Right ventricle myocardium inferior (tissue), 1 donor: Measurements from ENCODE around the gene MRGPRD. TPM values are rescaled to one million over a fixed set of nuclear protein-coding genes. Genes with fewer than 3 reads are reported as not detected.

ENCODE experiments used
- ATAC-seq: fragments of 200-7000 bp; cut with Tn5 transposase; one replicate; pipeline ENCODE4 v1.9.1; 2020; ENCODE audit warnings: mild to moderate bottlenecking, moderate library complexity
- DNase-seq: peaks from one replicate; pipeline ENCODE4 v3.0.0; 2021; ENCODE audit errors: missing footprints
- intact Hi-C: fragments of 100-400 bp; cut with DNase I; formaldehyde crosslinking; loops from one replicate; pipeline ENCODE4 v1.11.0; 2022
- long read RNA-seq: library from polyadenylated mRNA; unstranded; transcript quantifications from one replicate; pipeline ENCODE4 v2.0.0, GENCODE V29; 2021
- total RNA-seq: library from RNA; stranded (reverse); fragmentation: NEBNext Ultra II Directional; extraction: Animal tissue kit (Norgen Biotek cat#: 25700); gene quantifications from one replicate; pipeline ENCODE4 v1.2.1, GENCODE V29; 2021
- donor health status: DM: no; HTN: yes; CAD: no; lungs with severe emphysema.

Gene MRGPRD
- not detected for total RNA-seq
- long read RNA-seq = 0 reads

DNA sequence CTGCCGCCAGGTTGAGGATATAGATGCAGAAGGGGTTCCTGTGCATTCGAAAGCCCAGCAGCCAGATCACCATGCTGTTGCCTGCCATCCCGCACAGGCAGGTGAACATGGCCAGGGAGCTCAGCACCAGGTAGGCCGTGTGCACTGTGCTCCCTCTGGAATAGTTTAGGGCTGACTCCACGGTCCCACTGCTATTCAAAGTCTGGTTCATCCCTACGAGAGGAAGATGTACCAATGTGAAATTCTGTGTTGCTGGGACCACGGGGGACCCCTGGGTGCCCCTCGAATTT is at the start of gene MRGPRD:
Gene MRGPRD (minus strand): TSS at position 211 of the 290 bp plus-strand sequence. CDS start 0 bp downstream, at position 211.
- ATAC-seq = no peak
- no peak for DNase-seq
- intact Hi-C loops = no loop called here

GRCh38 chr11:69030301-69030700 is 49.5 kb upstream of the MRGPRD start:
- intact Hi-C loops = no loop called here
- ATAC-seq = no peak
- no peak for DNase-seq

DNA sequence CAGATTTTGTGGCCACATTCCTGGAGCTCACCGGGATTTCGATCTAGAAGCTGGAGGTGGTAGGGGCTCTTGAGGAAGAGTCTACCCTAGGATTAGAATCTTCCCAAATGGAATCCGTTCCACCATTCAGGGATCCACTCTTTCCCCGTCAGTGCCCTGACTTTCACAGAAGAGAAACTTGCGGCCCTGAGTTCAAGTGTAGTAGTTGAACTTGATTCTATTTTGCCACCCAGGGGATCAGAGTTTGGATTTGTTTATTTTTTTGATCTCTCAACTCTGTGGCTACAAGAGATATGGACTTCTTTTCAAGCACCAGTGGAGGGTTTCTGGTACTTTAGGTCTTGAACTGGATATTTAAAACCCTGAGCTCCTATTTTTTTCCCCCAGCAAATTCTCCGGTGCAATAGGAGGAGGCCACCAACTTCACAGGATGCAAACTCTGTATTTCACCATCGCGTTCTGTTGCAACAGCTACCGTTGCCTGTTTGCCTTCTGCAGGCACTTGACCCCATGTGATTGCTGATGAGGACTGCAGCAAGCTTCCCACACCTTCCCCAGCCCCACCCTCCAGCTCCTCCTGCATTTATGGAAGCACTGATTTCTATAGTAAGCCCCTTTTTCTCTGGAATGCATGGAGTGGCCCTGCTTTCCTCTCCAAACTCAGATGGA is 47.1 kb upstream of the MRGPRD start:
- DNase-seq (no peak), ATAC-seq (no peak)
- intact Hi-C loops = no loop called here

- intact Hi-C loops = no loop called here
- no peak for DNase-seq
- ATAC-seq = no peak
Observed at GRCh38 chr11:69024509-69024908, 43.7 kb upstream of the MRGPRD start.

- intact Hi-C loops = no loop called here
- ATAC-seq (no peak), DNase-seq (no peak)
Observed at GRCh38 chr11:69022260-69022659, 41.5 kb upstream of the MRGPRD start.

DNA sequence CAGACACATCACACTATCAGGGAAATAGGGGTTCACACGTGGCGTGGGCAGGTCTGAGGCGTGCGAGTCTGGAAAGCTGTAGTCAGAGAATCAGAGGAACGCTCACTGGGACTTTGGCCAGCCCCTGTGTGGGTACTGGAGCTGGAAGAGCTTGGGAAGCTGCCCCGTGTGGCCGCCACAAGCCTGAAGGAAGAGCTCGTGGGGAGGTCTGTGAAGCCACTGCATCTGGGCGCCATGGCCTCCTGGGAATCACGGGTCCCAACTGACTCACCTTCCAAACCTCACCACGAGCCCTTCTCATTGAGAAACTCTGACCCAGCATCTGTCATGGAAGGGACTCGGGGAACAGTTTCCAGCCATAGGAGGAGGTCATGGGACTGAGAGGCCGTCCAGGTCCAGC is 38.1 kb upstream of the MRGPRD start:
- DNase-seq (no peak), ATAC-seq (no peak)
- intact Hi-C loops = no loop called here

DNA sequence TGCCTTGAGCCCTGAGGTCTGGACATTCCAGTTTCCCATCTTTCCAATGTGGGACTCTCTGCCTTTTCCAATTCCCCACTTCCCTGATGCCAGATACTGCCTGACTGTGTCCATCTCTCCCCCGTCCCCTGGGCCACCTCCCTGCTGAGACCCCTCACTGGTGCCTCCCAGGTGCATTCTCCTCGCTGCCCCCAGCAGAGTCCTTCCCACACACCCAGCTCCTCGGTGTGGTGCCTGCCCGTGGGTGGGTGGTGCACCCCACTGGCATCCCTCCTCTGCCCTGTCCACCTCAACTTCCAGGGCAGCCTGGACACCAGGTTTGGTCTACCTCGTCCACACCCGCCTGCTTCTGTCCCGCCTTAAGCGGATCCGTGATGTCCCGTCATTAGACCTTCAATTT is 37.2 kb upstream of the MRGPRD start:
- ATAC-seq = no peak
- intact Hi-C loops = no loop called here
- DNase-seq = no peak

GRCh38 chr11:69014898-69015549 is 34.2 kb upstream of the MRGPRD start:
- intact Hi-C loops = no loop called here
- ATAC-seq = no peak

DNA sequence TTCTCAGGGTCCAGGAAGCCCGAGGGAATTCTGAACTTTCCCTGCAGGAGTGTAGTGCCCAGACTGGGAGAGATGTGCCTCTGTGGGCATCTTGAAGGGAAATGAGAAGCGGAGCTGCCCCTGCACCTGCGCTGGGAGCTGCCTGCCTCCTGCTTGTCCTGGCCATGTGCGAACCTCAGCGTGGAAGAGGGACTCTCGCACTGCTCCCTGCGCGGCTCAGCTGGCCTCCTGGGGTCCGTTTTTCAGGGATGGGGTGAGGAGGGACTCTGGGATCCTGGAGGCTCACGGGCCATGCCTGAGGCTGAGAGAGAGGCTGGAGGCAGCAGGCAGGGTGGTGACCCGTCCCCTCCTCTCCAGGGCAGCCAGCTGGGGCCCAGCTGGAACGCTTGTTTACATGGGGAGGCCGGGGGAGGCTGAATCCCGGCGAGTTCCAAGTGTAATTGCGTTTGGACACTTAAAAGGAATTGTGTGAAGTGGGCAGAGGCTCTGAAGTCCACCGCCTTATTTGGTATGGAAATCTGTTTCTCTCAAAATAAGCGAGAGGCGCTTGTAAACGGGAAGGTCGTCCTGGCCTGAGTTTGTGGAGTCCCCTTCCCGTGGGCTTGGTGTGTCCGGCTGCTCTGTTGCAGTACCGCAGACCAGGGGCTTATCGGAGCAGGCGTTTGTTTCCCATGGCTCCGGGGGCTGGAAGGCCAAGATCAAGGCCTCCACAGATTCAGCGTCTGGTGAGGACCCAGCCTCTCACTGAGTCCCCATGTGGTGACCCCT is 33.5 kb upstream of the MRGPRD start:
- intact Hi-C loops = no loop called here
- DNase-seq = peak; percentile 85
- ATAC-seq = peak; percentile 55

More at GRCh38 chr11:69014898-69015549, 34.2 kb upstream of the MRGPRD start:
- DNase-seq = no peak

GRCh38 chr11:69013009-69013951 is 32.5 kb upstream of the MRGPRD start, which contains the start of gene MRGPRF:
Gene MRGPRF, minus strand, starts transcription at chr11:69013246. Its CDS starts 3,345 bp downstream, at chr11:69009901.
- ATAC-seq (peak; percentile 80), DNase-seq (peak; percentile 94)
- intact Hi-C loops = no loop called here

GRCh38 chr11:69012092-69013008 is 31.6 kb upstream of the MRGPRD start:
- no peak for DNase-seq
- intact Hi-C loops = no loop called here
- ATAC-seq = no peak

DNA sequence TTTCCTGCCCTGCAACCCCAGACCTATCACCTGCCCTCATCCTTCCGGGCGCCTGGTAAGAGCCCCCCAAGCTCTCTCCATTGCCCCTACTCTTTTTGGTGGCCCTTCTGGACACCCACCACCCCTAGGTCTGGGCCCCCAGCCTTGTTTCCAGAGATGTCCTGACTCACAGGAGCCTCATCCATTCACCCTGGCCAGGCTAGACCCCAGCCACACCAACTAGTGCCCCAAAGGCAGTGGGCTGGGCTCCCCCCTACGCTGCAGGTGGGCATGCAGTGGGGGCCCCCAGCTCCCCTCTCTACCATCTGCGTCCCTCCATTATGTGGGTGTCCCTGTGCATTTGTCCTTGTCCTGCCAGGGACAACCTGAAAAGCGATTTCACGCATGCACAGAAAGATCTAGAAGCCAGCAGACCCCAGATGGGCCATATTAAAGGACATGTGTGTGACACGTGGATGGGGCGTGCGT is 30.9 kb upstream of the MRGPRD start:
- intact Hi-C loops = no loop called here

DNA sequence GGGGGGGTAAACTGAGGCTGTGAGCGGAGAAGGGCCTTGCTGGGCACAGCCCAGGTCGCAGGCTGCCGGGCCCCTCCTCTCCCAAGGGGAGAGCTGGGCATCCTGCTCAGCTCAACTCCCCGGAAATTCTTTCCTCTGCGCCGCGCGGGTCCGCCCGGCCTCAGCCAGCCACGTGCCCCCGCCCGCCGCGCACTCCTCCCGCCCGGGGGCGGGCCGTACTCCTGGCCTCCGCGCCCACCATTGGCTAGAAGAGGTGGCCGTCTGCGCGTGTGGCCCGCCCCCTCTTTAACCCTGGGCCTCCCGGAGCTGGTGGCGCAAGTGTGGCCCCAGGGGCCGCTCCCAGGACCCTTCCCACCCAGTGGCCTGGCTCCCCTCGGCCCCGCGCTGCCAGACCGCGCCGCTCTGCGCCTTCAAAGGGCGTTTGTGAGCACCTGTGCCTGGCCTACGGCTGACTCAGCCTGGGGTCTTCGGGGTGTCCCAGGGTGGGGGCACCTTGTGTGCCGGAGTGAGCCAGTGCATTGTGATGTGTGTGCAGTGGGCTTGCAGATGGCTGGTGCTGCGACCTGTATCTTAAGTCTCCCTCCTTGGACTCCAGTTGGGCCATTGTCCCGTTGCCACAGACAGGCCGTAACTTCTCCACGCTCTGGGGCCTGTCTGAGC is 30.3 kb upstream of the MRGPRD start:
- peak; percentile 63 for ATAC-seq
- DNase-seq = peak; percentile 90
- intact Hi-C loops = no loop called here

More for the DNA sequence above, 30.9 kb upstream of the MRGPRD start:
- ATAC-seq = no peak
- DNase-seq = no peak

DNA sequence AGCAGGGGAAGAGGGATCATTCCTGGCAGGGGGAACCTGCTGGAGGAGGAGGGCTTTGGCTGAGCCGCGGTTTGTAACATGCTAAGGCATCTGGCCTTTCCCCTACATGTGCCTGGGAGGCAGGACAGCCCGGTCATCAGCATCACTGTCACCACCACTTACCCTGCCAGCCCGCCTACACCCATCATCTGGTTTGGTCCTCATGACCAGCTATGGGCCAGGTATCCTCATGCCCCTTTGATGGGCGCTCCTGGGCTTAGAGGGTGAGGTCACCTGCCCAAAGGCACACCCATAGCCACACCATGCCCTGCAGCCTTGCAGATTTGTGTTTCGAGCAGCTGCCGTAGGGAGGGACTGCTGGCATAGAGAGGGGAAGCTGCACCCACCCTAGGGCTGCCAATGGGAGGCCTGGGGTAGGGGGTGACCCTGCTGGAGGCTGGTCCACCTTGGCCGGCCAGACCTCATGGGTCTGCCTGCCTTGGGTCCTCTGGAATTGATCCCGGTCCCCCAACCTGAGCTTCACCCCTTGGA is 29.6 kb upstream of the MRGPRD start:
- no peak for DNase-seq
- no peak for ATAC-seq
- intact Hi-C loops = no loop called here

DNA sequence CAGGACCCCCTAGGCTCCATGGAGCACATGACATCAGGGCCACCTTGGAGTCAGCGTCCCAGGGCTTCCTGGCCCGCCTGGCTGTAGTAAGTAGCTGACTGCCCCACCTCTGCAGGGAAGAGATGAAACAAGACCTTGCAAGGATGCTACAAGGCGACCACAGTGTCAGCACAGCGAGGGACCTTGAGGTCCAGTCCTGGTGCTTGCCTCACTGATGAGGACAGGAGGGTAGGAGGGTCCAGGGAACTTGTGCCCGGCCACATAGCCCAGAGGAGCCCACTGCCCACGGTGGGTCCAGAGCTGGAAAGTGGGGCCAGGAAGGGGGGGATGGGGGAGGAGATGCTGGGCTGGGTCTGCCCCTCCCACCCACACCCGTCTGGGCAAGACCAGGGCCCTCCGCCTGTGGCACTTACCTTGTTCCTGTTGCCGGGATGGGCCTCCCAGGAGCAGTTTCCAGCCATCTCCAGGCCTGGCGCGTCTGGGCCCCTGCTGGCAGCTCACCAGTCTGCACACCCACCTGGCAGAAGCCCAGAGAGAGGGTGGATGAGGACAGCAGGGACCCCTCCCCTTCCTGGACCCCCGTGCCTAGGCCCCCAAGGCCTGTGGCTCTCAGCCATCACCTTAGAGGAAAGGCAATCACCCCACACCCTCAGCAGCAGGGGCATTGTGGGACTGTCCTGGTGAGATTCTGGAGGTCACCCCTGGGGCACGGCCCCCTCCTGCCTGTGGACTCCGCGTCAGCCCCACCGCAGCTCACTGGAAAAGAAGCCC is 28.8 kb upstream of the MRGPRD start:
- no peak for DNase-seq
- ATAC-seq = no peak
- intact Hi-C loops = no loop called here

GRCh38 chr11:69008737-69009440 is 28.1 kb upstream of the MRGPRD start:
- DNase-seq (peak; percentile 78), ATAC-seq (peak; percentile 24)
- intact Hi-C loops = no loop called here
